Activated T-cell treated with anti-CD3 and anti-CD28 coated beads, Interleukin-2, amount 50 U/mL, for 4 hours (primary cell): ENCODE results near the gene C2orf76. TPM values are rescaled to one million over a fixed set of nuclear protein-coding genes. Genes with fewer than 3 reads are reported as not detected.
A peak's percentile ranks its signal among the peaks of the same experiment; 100 is the strongest.

Experiments used
- ATAC-seq, 2 donors: fragments of 200-7000 bp; cut with Tn5 transposase; one replicate each; pipeline ENCODE4 v1.10.0; 2021
- DNase-seq: peaks from one replicate; pipeline ENCODE4 v3.0.0-alpha.2; 2020
- H3K27me3 Mint-ChIP-seq: one replicate; pipeline ENCODE4 v1.8.0; 2021; ENCODE audit warnings: low read depth, mixed read lengths
- H3K36me3 Mint-ChIP-seq: one replicate; pipeline ENCODE4 v1.8.0; 2022; ENCODE audit warnings: mixed read lengths; ENCODE audit not compliant: insufficient read depth
- H3K4me1 Mint-ChIP-seq: one replicate; pipeline ENCODE4 v1.8.0; 2021; ENCODE audit warnings: low read depth, mixed read lengths
- H3K4me3 Mint-ChIP-seq: one replicate; pipeline ENCODE4 v1.8.0; 2021; ENCODE audit warnings: mild to moderate bottlenecking, moderate library complexity, mixed read lengths
- H3K9me3 Mint-ChIP-seq: one replicate; pipeline ENCODE4 v1.8.0; 2021; ENCODE audit warnings: mixed read lengths
- total RNA-seq, 3 donors: library from RNA; stranded (reverse); gene quantifications; one replicate each; pipeline ENCODE4 v1.2.1, GENCODE V29; 2021

C2orf76 gene
- total RNA-seq, 3 donors from 2014 or later: 10.7 to 12.6 (median 10.9) TPM

- DNase-seq: no peak
- no peak overlapping the region for H3K4me3 Mint-ChIP-seq
- no peaks in the 10 kb centered on the region for H3K27me3 Mint-ChIP-seq
- no peak for ATAC-seq
- H3K9me3 Mint-ChIP-seq: no peaks in the 10 kb centered on the region
- H3K4me1 Mint-ChIP-seq: no peaks in the 10 kb centered on the region
- H3K36me3 Mint-ChIP-seq: peaks cover 10% of the 10 kb centered on the region
These were observed 59.1 kb downstream of the C2orf76 start for GRCh38 chr2:119307419-119308140.

DNA sequence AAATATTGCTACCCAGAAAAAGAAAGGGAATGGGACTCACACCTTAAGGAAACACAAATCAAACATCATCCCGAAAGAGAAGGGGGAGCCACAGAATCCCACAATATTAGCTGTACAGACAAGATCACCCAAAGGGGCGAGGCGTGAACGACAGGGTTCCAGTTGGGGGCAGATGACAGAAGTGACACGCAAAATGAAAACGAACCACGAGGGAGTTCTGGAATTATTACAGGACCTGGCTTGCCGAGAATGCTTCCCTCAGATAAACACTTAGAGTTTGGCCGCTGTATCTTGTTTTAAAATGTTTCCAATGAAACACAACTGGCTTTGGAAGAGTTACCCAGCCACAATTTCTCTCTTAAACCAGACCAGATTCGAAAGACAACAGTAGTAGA lies 60.4 kb downstream of the C2orf76 start:
- H3K27me3 Mint-ChIP-seq: no peaks in the 10 kb centered on the region
- H3K9me3 Mint-ChIP-seq: no peaks in the 10 kb centered on the region
- DNase-seq (no peak), ATAC-seq (no peak)
- peaks cover 4% of the 10 kb centered on the region for H3K36me3 Mint-ChIP-seq
- H3K4me1 Mint-ChIP-seq: no peaks in the 10 kb centered on the region
- H3K4me3 Mint-ChIP-seq: no peak overlapping the region

- no peak for DNase-seq
- Mint-ChIP-seq H3K27me3 (no peaks in the 10 kb centered on the region), H3K36me3 (peaks cover 4% of the 10 kb centered on the region), H3K4me1 (no peaks in the 10 kb centered on the region), H3K4me3 (no peak overlapping the region), H3K9me3 (no peaks in the 10 kb centered on the region)
- ATAC-seq: no peak
These were observed 61.0 kb downstream of the C2orf76 start for GRCh38 chr2:119305497-119306195.

DNA sequence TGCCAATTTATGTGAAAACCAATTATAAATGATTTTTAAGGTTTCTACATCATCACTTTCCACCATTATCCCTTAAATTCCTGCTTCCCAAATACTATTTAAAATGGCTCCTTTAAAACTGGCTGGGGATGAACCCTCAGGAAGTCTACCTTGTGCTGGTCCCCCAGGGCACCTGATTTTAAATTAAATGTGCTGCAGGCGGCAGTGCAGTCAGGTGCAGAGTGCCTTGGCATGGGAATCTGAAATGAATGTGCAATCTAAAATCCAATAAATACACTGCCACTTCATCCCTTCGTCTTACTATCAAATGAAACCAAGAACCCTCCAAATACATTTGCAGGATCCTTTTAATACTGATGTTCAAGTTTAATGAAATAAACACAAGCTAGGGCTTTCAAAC lies 61.8 kb downstream of the C2orf76 start:
- H3K27me3 Mint-ChIP-seq: no peaks in the 10 kb centered on the region

GRCh38 chr2:119301413-119301812 lies 65.2 kb downstream of the C2orf76 start:
- no peaks in the 10 kb centered on the region for H3K27me3 Mint-ChIP-seq
- H3K4me3 Mint-ChIP-seq: no peak overlapping the region
- H3K4me1 Mint-ChIP-seq: no peaks in the 10 kb centered on the region
- DNase-seq: no peak
- no peak for ATAC-seq
- peaks cover 11% of the 10 kb centered on the region for H3K36me3 Mint-ChIP-seq
- H3K9me3 Mint-ChIP-seq: no peaks in the 10 kb centered on the region

More for the DNA sequence above, 61.8 kb downstream of the C2orf76 start:
- H3K4me3 Mint-ChIP-seq: no peak overlapping the region
- DNase-seq (no peak), ATAC-seq (no peak)
- peaks cover 9% of the 10 kb centered on the region for H3K36me3 Mint-ChIP-seq
- H3K4me1 Mint-ChIP-seq: no peaks in the 10 kb centered on the region
- H3K9me3 Mint-ChIP-seq: no peaks in the 10 kb centered on the region

DNA sequence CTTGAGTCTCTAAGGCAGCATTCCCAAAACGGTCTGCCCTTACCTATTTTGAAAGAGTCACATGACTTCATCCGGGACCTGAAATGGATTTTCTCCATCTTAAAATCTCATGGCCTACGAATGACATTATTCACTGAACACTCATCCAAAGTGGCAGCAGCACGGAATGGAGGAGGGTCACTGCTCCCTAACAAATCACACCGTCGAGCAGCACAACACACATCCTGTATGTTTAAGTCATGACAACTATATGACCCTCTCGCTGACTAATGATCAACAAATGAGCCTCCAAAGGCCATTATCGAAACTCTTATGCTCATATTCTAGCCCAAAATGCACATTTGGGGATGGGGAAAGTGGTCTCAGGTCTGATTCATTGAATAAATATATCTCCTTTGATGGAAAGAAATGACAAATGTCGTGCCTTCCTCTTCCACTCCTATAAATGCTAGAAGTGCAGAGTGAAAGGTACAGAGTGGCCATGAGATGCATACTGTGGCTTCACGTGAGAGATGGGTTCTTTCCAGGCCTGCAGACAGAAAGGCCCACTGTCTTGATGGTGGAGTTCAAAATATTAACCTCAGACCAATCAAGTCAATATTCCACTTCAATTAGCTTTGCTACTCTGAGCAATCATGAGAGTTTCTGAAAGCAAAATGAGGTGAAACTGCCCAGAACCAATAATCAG lies 70.8 kb downstream of the C2orf76 start:
- no peaks in the 10 kb centered on the region for H3K27me3 Mint-ChIP-seq
- H3K9me3 Mint-ChIP-seq: no peaks in the 10 kb centered on the region
- H3K4me1 Mint-ChIP-seq: peaks cover 3% of the 10 kb centered on the region
- no peak overlapping the region for H3K4me3 Mint-ChIP-seq
- no peak for ATAC-seq
- no peak for DNase-seq
- H3K36me3 Mint-ChIP-seq: peaks cover 8% of the 10 kb centered on the region

DNA sequence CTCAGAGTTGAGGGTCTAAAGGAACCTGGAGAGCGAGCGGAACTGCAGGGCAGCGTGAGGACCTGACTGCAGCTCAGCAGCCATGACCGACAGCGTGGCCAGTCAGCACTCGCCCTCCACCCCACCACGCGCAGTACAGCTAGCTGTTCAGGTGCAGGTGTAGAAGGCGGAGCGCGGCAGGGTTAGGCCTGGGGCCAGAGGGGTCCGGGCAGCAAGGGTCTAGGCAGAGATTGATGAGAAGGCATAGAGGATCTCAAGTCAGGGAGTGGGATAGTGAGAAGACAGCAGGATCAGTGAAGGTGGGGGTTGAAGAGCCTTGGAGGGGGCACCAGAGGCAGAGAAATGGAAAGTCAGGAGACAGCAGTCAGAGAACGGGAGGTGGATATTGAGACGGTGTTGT lies 72.0 kb downstream of the C2orf76 start:
- ATAC-seq (no peak), DNase-seq (no peak)
- no peak overlapping the region for H3K4me3 Mint-ChIP-seq
- no peaks in the 10 kb centered on the region for H3K27me3 Mint-ChIP-seq
- H3K36me3 Mint-ChIP-seq: peaks cover under 1% of the 10 kb centered on the region
- no peaks in the 10 kb centered on the region for H3K9me3 Mint-ChIP-seq
- peaks cover 3% of the 10 kb centered on the region for H3K4me1 Mint-ChIP-seq

DNA sequence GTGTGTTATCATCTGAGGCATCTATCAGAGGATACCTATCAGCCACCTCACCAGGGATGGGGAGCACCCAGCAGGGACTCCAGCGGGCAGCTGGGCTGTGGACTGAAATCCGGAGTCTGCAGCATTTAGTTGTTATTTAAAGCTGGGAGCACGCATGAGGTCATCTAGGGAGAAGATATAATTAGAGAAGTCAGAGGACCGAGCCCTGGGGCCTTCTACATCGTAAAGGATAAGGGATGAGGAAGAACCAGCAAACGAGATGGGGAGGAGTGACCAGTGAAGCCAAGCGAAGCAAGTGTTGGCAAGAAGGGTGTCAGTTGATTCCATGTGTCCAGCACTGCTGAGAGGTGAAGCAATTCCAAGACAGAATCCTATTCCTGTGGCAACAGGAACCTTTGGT lies 72.7 kb downstream of the C2orf76 start:
- no peaks in the 10 kb centered on the region for H3K27me3 Mint-ChIP-seq
- DNase-seq (no peak), ATAC-seq (no peak)
- H3K9me3 Mint-ChIP-seq: no peaks in the 10 kb centered on the region
- H3K4me3 Mint-ChIP-seq: no peak overlapping the region
- H3K36me3 Mint-ChIP-seq: no peaks in the 10 kb centered on the region
- peaks cover 3% of the 10 kb centered on the region for H3K4me1 Mint-ChIP-seq

DNA sequence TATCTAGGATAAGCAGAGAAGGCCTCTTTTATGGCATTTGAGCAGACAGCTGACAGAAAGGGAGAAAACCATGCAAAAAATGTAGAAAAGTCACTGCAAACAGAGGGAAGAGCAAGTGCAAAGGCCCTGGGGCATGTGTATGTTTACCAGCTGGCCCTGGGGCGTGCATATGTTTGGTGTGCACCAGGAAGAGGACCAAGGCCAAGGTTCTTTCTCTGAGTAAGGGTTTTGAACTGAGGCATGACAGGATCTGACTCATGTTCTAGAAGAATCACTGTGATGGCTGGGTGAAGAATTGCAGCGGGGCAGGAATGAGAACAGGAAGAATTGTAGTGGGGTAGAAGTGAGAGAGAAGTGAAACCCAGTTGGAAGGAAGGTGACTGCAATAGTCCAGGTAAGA lies 73.4 kb downstream of the C2orf76 start:
- Mint-ChIP-seq H3K27me3 (no peaks in the 10 kb centered on the region), H3K9me3 (no peaks in the 10 kb centered on the region), H3K4me1 (peaks cover 3% of the 10 kb centered on the region), H3K36me3 (no peaks in the 10 kb centered on the region), H3K4me3 (no peak overlapping the region)
- DNase-seq (no peak), ATAC-seq (no peak)

DNA sequence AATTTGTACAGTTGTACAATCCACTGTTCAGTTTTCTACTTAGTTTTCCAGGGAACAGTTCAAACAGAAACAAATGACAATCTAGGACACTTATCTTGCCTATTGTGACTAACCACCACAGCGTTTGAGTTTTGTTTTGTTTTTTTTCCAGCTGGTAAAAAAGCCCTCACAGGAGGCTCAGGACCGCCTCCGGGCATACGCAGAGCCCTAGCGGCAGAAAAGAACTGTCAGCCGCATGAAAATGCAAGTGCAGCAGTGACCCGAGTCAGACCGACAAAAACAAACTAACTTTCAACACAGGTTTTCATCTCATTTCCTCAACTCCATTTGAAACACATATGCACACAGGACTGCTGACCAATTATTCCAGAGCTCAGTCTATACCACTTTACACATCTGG lies 74.4 kb downstream of the C2orf76 start:
- no peaks in the 10 kb centered on the region for H3K27me3 Mint-ChIP-seq
- peaks cover 3% of the 10 kb centered on the region for H3K4me1 Mint-ChIP-seq
- no peak for DNase-seq
- H3K9me3 Mint-ChIP-seq: no peaks in the 10 kb centered on the region
- H3K4me3 Mint-ChIP-seq: no peak overlapping the region
- ATAC-seq: no peak
- no peaks in the 10 kb centered on the region for H3K36me3 Mint-ChIP-seq

- H3K4me1 Mint-ChIP-seq: peaks cover 3% of the 10 kb centered on the region
- no peaks in the 10 kb centered on the region for H3K27me3 Mint-ChIP-seq
- H3K4me3 Mint-ChIP-seq: no peak overlapping the region
- H3K36me3 Mint-ChIP-seq: peaks cover under 1% of the 10 kb centered on the region
- no peaks in the 10 kb centered on the region for H3K9me3 Mint-ChIP-seq
- DNase-seq: no peak
- ATAC-seq: no peak
These were observed 75.0 kb downstream of the C2orf76 start for GRCh38 chr2:119291588-119292167.

DNA sequence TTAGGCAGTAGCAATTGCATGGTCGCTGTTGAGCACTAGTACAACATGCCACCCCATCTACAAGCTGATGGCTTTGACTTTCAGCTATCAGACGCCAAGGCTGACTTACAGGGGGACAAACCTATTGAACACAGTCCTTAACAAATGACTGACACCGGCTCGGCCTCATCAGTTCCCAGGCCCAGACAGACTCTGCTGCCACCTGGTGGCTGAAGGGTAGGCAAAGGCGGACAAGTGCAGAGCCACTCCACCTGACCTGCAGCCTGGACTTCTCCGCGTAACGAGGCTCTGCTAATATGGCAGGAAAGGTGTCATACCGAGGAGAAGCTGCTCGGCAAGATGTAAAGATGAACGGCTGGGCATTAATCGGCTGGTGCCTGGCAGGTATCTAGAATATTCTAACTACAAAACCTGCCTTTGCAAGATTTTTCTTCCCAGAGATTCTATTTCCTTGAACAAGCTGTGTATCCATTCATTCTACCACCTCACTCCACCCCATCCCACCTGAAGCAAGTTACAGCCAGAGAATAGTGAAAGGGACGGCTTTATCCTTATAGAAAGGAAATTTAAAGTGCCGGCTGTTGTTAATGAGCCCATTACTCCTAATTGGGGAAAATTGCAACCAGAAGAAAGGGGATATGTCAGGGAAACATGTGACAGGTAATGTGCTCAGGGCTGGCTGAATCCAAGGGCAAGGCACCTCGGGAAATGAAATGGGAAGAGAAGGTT lies 75.6 kb downstream of the C2orf76 start:
- DNase-seq: peak; percentile 53
- H3K36me3 Mint-ChIP-seq: peaks cover 6% of the 10 kb centered on the region
- no peaks in the 10 kb centered on the region for H3K27me3 Mint-ChIP-seq
- H3K4me3 Mint-ChIP-seq: no peak overlapping the region
- H3K9me3 Mint-ChIP-seq: no peaks in the 10 kb centered on the region
- peak; percentile 75 to 79 for ATAC-seq
- H3K4me1 Mint-ChIP-seq: peaks cover 3% of the 10 kb centered on the region

GRCh38 chr2:119289642-119290041 lies 77.0 kb downstream of the C2orf76 start:
- H3K36me3 Mint-ChIP-seq: peaks cover 6% of the 10 kb centered on the region
- ATAC-seq (no peak), DNase-seq (no peak)
- H3K27me3 Mint-ChIP-seq: no peaks in the 10 kb centered on the region
- H3K9me3 Mint-ChIP-seq: no peaks in the 10 kb centered on the region
- peaks cover 3% of the 10 kb centered on the region for H3K4me1 Mint-ChIP-seq
- no peak overlapping the region for H3K4me3 Mint-ChIP-seq

GRCh38 chr2:119289093-119289492 lies 77.5 kb downstream of the C2orf76 start:
- ATAC-seq (no peak), DNase-seq (no peak)
- Mint-ChIP-seq H3K27me3 (no peaks in the 10 kb centered on the region), H3K4me3 (no peak overlapping the region), H3K9me3 (no peaks in the 10 kb centered on the region), H3K36me3 (peaks cover 6% of the 10 kb centered on the region), H3K4me1 (peaks cover 3% of the 10 kb centered on the region)
